ENCODE data around the gene P2RY12. TPM values are rescaled to one million over a fixed set of nuclear protein-coding genes. Genes with fewer than 3 reads are reported as not detected.

P2RY12 gene
- total and polyA plus RNA-seq, 10 of the 15 experiments (the other 5 are each of a cell fraction or from before 2014, with no cell fraction given), result 0.27 to 1.0 (median 0.66) TPM; not detected in 2

- TF ChIP-seq ELK1 (IDR thresholded peaks at IDR 0.05; ENCODE audit: low read depth, low read length), result no peak
These were observed 1.5 kb upstream of the P2RY12 start (continued) for GRCh38 chr3:151386056-151386455.

- intact Hi-C loops (cut with micrococcal nuclease; ENCODE audit: unreplicated experiment) (no loop called here), in situ Hi-C loops (cut with MboI) (no loop called here)
- Histone ChIP-seq H3K27ac (ENCODE audit: control insufficient read depth, insufficient read depth) (no peak overlapping the region), H3K27me3 (replicated peaks in 1 of 2; ENCODE audit: control insufficient read depth in 2 of 2, insufficient read depth in 2 of 2, low read length in 1 of 2) (no peaks in the 10 kb centered on the region), H3K79me2 (ENCODE audit: control insufficient read depth, insufficient read depth, low read length) (no peaks in the 10 kb centered on the region), H2AFZ (ENCODE audit: control insufficient read depth, low read depth, low read length) (peak overlapping the region; percentile 66), H3K4me3 (peak overlapping the region; percentile 25; the same call in 1 of the 2 replicates), H3K9ac (ENCODE audit: control insufficient read depth, insufficient read depth, low read length) (no peak overlapping the region), H3K9me3 (replicated peaks; ENCODE audit: control insufficient read depth, insufficient read depth, low read length) (no peaks in the 10 kb centered on the region), H4K20me1 (ENCODE audit: control insufficient read depth, insufficient read depth) (no peaks in the 10 kb centered on the region), H3K36me3 (ENCODE audit: control insufficient read depth in 2 of 2, insufficient read depth in 2 of 2, low read length in 1 of 2) (no peaks in the 10 kb centered on the region), H3K4me2 (ENCODE audit: control insufficient read depth, insufficient read depth) (peak overlapping the region; percentile 67), H3K4me1 (ENCODE audit: control insufficient read depth, insufficient read depth, low read length) (peaks cover 16% of the 10 kb centered on the region; the same call in 1 of the 2 replicates)
- ChIA-PET RAD21 (ENCODE audit: unreplicated experiment) (interaction anchor here (0.6 to 1.8 kb wide), 6 partner anchors 10 to 786 kb away, joined by 3 to 5 read pairs (median 4); no protein-coding TSS in a partner anchor), POLR2A (interaction anchor here (0.5 to 1.2 kb wide), 2 partner anchors 15 to 16 kb away, joined by 3 read pairs; no protein-coding TSS in a partner anchor), CTCF (interaction anchor here (1.0 to 2.3 kb wide), 4 partner anchors 10 to 56 kb away, joined by 4 to 8 read pairs (median 4); no protein-coding TSS in a partner anchor), SMC1A (ENCODE audit: uncharacterized antibody, unreplicated experiment) (interaction anchor here (1.0 to 4.3 kb wide), 5 partner anchors 11 to 50 kb away, joined by 3 to 39 read pairs (median 15); no protein-coding TSS in a partner anchor)
- no TSS peak for BruUV-seq (replicated peaks)
- DNase-seq (ENCODE audit: low read depth, low spot score), result no peak
- ATAC-seq, result peak; percentile 77
- 63% methylated on average over 3 of the region's 3 CpGs for WGBS (ENCODE audit: insufficient coverage, insufficient replicate concordance, low lambda C conversion rate, missing lambda C conversion rate)
- TF ChIP-seq MEF2B (IDR thresholded peaks at IDR 0.05; ENCODE audit: partially characterized antibody, poor library complexity, severe bottlenecking), result peak; percentile 62
- TF ChIP-seq ZNF592 (IDR thresholded peaks at IDR 0.05), result no peak
- TF ChIP-seq IRF5 (IDR thresholded peaks at IDR 0.05; ENCODE audit: borderline replicate concordance), result no peak
- no peak for TF ChIP-seq YBX1 (IDR thresholded peaks at IDR 0.05)
- TF ChIP-seq NR2F1 (conservative IDR thresholded peaks at IDR 0.05), result peak; percentile 65
- TF ChIP-seq ZBTB11 (CRISPR knock-in tag; IDR thresholded peaks at IDR 0.05), result no peak
- TF ChIP-seq ETV6 (conservative IDR thresholded peaks at IDR 0.05 in 1 of 2, IDR thresholded peaks at IDR 0.05 in 1 of 2; ENCODE audit: borderline replicate concordance in 1 of 2, low read depth in 1 of 2), result no peak
- TF ChIP-seq BCL11A (IDR thresholded peaks at IDR 0.05; ENCODE audit: low read depth, low read length), result no peak
- TF ChIP-seq MYC (IDR thresholded peaks at IDR 0.05; ENCODE audit: insufficient read depth, insufficient read length, insufficient replicate concordance, low read length, severe bottlenecking), result no peak
- FAIRE-seq, result no peak
These were observed 597 bp downstream of the P2RY12 start for GRCh38 chr3:151383956-151384355.
